CD4-positive, alpha-beta T cell treated with Interleukin-15 for 1 hour (primary cell): Measurements from ENCODE around the gene SCYL2.
"Not testable (repeated sequence)": the region's sequence is repeated elsewhere in the genome, so short reads cannot be mapped to it uniquely, and the experiment has no call there.

Experiments
- DNase-seq: peaks from one replicate; pipeline ENCODE4 v3.0.0-alpha.2; 2020

SCYL2 gene

DNA sequence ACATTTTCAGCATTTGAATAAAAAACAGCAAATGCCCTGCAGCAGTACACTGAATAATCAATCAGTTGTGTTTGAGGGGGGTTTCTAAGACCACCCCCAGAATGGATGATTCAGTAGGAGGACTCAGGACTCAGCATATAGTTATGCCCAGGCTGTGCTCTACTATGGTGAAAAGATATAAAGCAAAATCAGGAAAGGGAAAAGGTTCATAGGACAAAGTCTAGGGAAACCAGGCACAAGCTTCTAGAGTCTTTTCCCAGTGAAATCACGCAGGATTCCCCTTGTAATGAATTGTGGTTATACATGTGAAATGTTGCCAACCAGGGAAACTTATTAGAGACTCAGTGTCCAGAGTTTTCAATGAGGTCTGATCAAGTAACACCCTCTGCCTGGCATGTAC, 64.9 kb downstream of the SCYL2 start:
- no peak for DNase-seq

GRCh38 chr12:100332852-100333251, 65.9 kb downstream of the SCYL2 start:
- DNase-seq: no peak

GRCh38 chr12:100337299-100337698, 70.3 kb downstream of the SCYL2 start:
- DNase-seq: no peak

DNA sequence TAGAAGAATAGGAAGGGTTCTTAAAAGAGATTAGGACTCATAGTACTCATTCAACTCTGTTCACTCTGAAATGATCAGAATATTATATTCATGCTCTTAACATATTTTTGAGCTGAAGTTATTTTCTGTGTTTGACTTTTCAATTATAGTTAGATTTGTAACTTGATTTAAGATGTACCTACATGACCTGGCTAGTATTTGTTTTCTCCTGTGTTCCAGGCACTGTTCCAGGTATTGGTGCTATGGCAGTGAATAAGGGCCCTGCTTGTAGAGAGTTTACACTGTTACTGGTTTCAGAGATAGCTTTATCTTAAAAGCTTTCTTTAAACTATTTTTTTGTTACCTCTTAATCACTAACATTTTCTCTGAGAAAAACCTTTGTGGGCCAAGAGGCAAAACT, 70.8 kb downstream of the SCYL2 start:
- no peak for DNase-seq

DNA sequence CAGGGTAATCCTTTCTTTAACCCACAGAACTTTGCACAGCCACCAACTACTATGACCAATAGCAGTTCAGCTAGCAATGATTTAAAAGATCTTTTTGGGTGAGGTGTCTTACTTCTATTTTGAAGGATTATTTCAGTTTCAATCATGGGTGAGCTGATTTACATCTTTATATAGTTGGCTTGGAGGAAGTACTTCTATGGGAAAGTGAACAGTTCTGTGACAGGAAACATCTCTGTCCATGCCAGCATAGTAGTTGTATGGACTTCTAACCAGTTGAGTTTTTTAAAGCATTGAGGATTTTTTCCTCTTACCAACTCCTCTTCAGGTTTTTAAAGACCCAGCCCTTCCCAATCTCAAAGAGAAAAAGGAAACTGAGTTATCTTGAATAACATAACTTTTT, 72.1 kb downstream of the SCYL2 start:
- DNase-seq: no peak

- not testable (repeated sequence) for DNase-seq
These were observed 75.9 kb downstream of the SCYL2 start for GRCh38 chr12:100342897-100343296.

DNA sequence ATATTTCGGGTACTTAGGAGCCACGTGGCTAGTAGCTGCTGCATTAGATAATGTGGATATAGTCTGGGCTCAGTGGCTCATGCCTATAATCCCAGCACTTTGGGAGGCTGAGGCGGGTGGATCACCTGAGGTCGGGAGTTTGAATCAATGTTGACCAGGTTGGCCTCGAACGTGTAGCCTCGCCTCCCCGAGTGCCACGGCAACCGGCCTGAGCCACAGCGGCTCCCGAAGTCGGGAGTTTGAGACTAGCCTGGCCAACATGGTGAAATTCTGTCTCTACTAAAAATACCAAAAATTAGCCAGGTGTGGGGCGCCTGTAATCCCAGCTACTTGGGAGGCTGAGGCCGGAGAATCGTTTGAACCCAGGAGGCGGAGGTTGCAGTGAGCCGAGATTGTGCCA, 77.4 kb downstream of the SCYL2 start:
- not testable (repeated sequence) for DNase-seq

GRCh38 chr12:100345020-100345767, 78.2 kb downstream of the SCYL2 start:
- DNase-seq: no peak

DNA sequence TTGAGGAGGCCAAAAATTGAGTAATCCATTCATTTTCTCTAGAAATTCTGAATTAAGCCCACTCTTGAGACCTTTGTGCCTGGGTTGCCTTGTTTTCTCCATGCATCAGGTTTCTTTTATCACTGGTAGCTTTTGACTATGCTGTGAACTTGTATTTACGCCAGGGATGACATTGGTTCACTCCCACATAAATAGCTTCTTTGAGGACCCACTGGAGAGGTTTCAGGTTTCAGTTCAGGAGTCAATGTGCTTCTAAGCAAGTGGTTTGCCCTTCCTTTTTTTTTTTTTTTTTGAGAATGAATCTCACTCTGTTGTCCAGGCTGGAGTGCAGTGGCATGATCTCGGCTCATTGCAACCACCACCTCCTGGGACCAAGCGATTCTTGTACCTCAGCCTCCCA, 79.7 kb downstream of the SCYL2 start:
- DNase-seq: no peak

GRCh38 chr12:100348657-100349454, 81.9 kb downstream of the SCYL2 start:
- DNase-seq: no peak

GRCh38 chr12:100356644-100357223, 89.8 kb downstream of the SCYL2 start, which contains the start of gene SLC17A8:
SLC17A8 (plus strand) TSS chr12:100357074; CDS start chr12:100357392, 318 bp downstream.
- DNase-seq: no peak

GRCh38 chr12:100359248-100359647, 92.3 kb downstream of the SCYL2 start:
- no peak for DNase-seq

- no peak for DNase-seq
These were observed 92.8 kb downstream of the SCYL2 start for GRCh38 chr12:100359822-100360221.

- no peak for DNase-seq
These were observed 93.5 kb downstream of the SCYL2 start for GRCh38 chr12:100360450-100360849.

- DNase-seq: no peak
These were observed 97.3 kb downstream of the SCYL2 start for GRCh38 chr12:100364324-100364723.

- DNase-seq: no peak
These were observed 98.4 kb downstream of the SCYL2 start for GRCh38 chr12:100365411-100365810.

GRCh38 chr12:100368066-100368465, 101.1 kb downstream of the SCYL2 start:
- DNase-seq: no peak

GRCh38 chr12:100371146-100371545, 104.2 kb downstream of the SCYL2 start:
- no peak for DNase-seq

GRCh38 chr12:100372853-100373640, 106.1 kb downstream of the SCYL2 start:
- no peak for DNase-seq

- DNase-seq: no peak
These were observed 108.2 kb downstream of the SCYL2 start for GRCh38 chr12:100375038-100375735.

DNA sequence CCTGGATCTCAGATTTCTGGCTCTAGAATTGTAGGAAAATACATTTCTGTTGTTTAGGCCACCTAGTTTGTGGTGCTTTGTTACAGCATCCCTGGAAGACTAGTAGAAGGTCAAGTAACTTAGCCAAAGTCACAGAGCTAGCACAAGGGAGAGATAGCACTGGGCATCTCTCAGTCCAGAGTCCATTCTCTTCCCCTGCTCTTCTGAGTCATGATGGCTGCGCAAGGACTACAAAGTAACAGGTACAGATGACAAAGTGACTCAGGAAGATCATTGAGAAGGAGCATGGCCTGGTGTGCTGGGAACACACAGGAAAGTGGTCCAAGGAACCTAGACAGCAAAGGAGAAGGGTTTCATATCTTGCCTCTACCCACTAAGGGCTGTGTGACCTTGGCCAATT, 109.2 kb downstream of the SCYL2 start:
- DNase-seq: no peak

- DNase-seq: no peak
These were observed 114.4 kb downstream of the SCYL2 start for GRCh38 chr12:100381379-100381778.
